Fibroblast of skin of right biceps (primary cell): ENCODE measurements around the gene CA5B.
"Not testable (repeated sequence)": the region's sequence is repeated elsewhere in the genome, so short reads cannot be mapped to it uniquely, and the experiment has no call there.

Source experiments
- DNase-seq: peaks from one replicate; pipeline ENCODE4 v3.0.0-alpha.2; 2013

CA5B gene

GRCh38 chrX:15814771-15815365 lies 76.8 kb downstream of the CA5B start:
- DNase-seq = no peak

- peak; percentile 35 for DNase-seq
Observed at GRCh38 chrX:15815779-15816437, 77.8 kb downstream of the CA5B start.

GRCh38 chrX:15816438-15816809 lies 78.4 kb downstream of the CA5B start:
- peak; percentile 43 for DNase-seq

- DNase-seq = peak; percentile 4
Observed at GRCh38 chrX:15816886-15817285, 78.8 kb downstream of the CA5B start.

GRCh38 chrX:15820106-15821073 lies 82.3 kb downstream of the CA5B start:
- DNase-seq = peak; percentile 15

- no peak for DNase-seq
Observed at GRCh38 chrX:15822922-15823321, 84.9 kb downstream of the CA5B start.

GRCh38 chrX:15825936-15826335 lies 87.9 kb downstream of the CA5B start:
- no peak for DNase-seq

GRCh38 chrX:15829217-15829616 lies 91.1 kb downstream of the CA5B start:
- no peak for DNase-seq

GRCh38 chrX:15831347-15831746 lies 93.3 kb downstream of the CA5B start:
- DNase-seq = not testable (repeated sequence)

GRCh38 chrX:15834053-15834452 lies 96.0 kb downstream of the CA5B start:
- DNase-seq = no peak

- DNase-seq = peak; percentile 15
Observed at GRCh38 chrX:15834827-15835595, 96.9 kb downstream of the CA5B start.
